Tibial nerve (tissue), 4 donors: ENCODE results near the gene GAA. TPM values are rescaled to one million over a fixed set of nuclear protein-coding genes. Genes with fewer than 3 reads are reported as not detected.

Experiments
- DNase-seq, 2 donors: peaks; one replicate each; pipeline ENCODE4 v3.0.0-alpha.2; 2019; ENCODE audit warnings: low spot score in 2 of 2
- H3K27ac ChIP-seq, 4 donors: fragments of 200-600 bp; sonication (generic) in 3 of 4; one replicate each; pipeline ENCODE4 v1.5.1; 2017 to 2019; ENCODE audit warnings: mild to moderate bottlenecking in 1 of 4
- H3K27me3 ChIP-seq, 2 donors: fragments of 200-600 bp; sonication (generic) in 1 of 2; one replicate each; pipeline versions ENCODE4 v1.5.1 to v1.6.0; 2017 to 2019
- H3K36me3 ChIP-seq, 3 donors: fragments of 200-600 bp; sonication (generic); one replicate each; pipeline ENCODE4 v1.5.1; 2018 to 2019
- H3K4me1 ChIP-seq, 4 donors: fragments of 200-600 bp; sonication (generic) in 3 of 4; one replicate each; pipeline ENCODE4 v1.5.1; 2017 to 2019
- H3K4me3 ChIP-seq, 4 donors: fragments of 200-600 bp; sonication (generic) in 3 of 4; one replicate each; pipeline ENCODE4 v1.5.1; 2017 to 2019; ENCODE audit warnings: mild to moderate bottlenecking in 1 of 4, moderate library complexity in 1 of 4
- H3K9me3 ChIP-seq, 4 donors: fragments of 200-600 bp; sonication (generic) in 3 of 4; one replicate each; pipeline ENCODE4 v1.5.1; 2017 to 2019
- EP300 ChIP-seq, 2 donors: sonication (generic); formaldehyde crosslinking; IDR thresholded peaks; one replicate each; pipeline ENCODE4 v1.6.1; 2017; ENCODE audit warnings: antibody characterized with exemption in 2 of 2, mild to moderate bottlenecking in 1 of 2
- POLR2A ChIP-seq, 2 donors: fragments of 450-650 bp; IDR thresholded peaks; one replicate each; pipeline ENCODE4 v1.6.1; 2017; ENCODE audit warnings: antibody characterized with exemption in 2 of 2, mild to moderate bottlenecking in 2 of 2, moderate library complexity in 2 of 2
- WGBS, 2 donors: methylation state at CpG; one replicate each; pipeline ENCODE4 v1.1.5; 2018; 5-methylcytosine and 5-hydroxymethylcytosine counted together
- total RNA-seq, 4 donors: library from RNA; depleted of rRNA; stranded (reverse); fragments of >200 nt; gene quantifications; one replicate each; pipeline ENCODE4 v1.1.0, GENCODE V29; 2016
- TF ChIP-seq, protein P1 (sequence below), 5 experiments: fragments of 200-600 bp in 3 of 5; fragments of 450-650 bp in 2 of 5; sonication (generic) in 3 of 5; IDR thresholded peaks; one replicate each; pipeline ENCODE4 v1.5.1; 2016 to 2019; ENCODE audit warnings: antibody characterized with exemption in 5 of 5, mild to moderate bottlenecking in 3 of 5, moderate library complexity in 2 of 5

Gene GAA
- total RNA-seq, 4 donors from 2014 or later = 52.7 to 81.9 (median 67.8) TPM

GRCh38 chr17:80119839-80120238 is 18.5 kb downstream of the GAA start:
- Histone ChIP-seq H3K4me1 (no peaks in the 10 kb centered on the region), H3K9me3 (peaks cover 0 to 5% (median 0%) of the 10 kb centered on the region in 4 donors), H3K27ac (no peak overlapping the region), H3K36me3 (peaks cover 0 to 50% (median 0%) of the 10 kb centered on the region in 3 donors), H3K4me3 (no peak overlapping the region), H3K27me3 (peaks cover 0 to 7% of the 10 kb centered on the region in 2 donors)
- WGBS, 2 donors = 82 to 83% methylated on average over 9 of the region's 9 CpGs
- TF ChIP-seq POLR2A (IDR thresholded peaks at IDR 0.05) = no peak
- no peak for TF ChIP-seq EP300 (IDR thresholded peaks at IDR 0.05)
- TF ChIP-seq, protein P1, sequence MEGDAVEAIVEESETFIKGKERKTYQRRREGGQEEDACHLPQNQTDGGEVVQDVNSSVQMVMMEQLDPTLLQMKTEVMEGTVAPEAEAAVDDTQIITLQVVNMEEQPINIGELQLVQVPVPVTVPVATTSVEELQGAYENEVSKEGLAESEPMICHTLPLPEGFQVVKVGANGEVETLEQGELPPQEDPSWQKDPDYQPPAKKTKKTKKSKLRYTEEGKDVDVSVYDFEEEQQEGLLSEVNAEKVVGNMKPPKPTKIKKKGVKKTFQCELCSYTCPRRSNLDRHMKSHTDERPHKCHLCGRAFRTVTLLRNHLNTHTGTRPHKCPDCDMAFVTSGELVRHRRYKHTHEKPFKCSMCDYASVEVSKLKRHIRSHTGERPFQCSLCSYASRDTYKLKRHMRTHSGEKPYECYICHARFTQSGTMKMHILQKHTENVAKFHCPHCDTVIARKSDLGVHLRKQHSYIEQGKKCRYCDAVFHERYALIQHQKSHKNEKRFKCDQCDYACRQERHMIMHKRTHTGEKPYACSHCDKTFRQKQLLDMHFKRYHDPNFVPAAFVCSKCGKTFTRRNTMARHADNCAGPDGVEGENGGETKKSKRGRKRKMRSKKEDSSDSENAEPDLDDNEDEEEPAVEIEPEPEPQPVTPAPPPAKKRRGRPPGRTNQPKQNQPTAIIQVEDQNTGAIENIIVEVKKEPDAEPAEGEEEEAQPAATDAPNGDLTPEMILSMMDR (IDR thresholded peaks at IDR 0.05) = no peak
- DNase-seq = no peak

- Histone ChIP-seq H3K27me3 (peaks cover 0 to 7% of the 10 kb centered on the region in 2 donors), H3K27ac (no peak overlapping the region), H3K36me3 (peaks cover 0 to 28% (median 0%) of the 10 kb centered on the region in 3 donors), H3K4me1 (no peaks in the 10 kb centered on the region), H3K4me3 (no peak overlapping the region), H3K9me3 (no peaks in the 10 kb centered on the region)
- 89 to 91% methylated on average over 12 to 17 of the region's 17 CpGs for WGBS, 2 donors
- no peak for DNase-seq
- TF ChIP-seq, protein P1 (IDR thresholded peaks at IDR 0.05) = no peak
- no peak for TF ChIP-seq EP300 (IDR thresholded peaks at IDR 0.05)
- no peak for TF ChIP-seq POLR2A (IDR thresholded peaks at IDR 0.05)
Measured at GRCh38 chr17:80122026-80122575, 20.7 kb downstream of the GAA start.

GRCh38 chr17:80122926-80123505 is 21.6 kb downstream of the GAA start:
- Histone ChIP-seq H3K27me3 (peaks cover 0 to 7% of the 10 kb centered on the region in 2 donors), H3K36me3 (peaks cover 0 to 19% (median 0%) of the 10 kb centered on the region in 3 donors), H3K4me1 (no peaks in the 10 kb centered on the region), H3K4me3 (no peak overlapping the region), H3K27ac (no peak overlapping the region), H3K9me3 (no peaks in the 10 kb centered on the region)
- no peak for DNase-seq
- WGBS, 2 donors = 91% methylated on average over 6 of the region's 6 CpGs
- TF ChIP-seq, protein P1 (IDR thresholded peaks at IDR 0.05) = no peak
- TF ChIP-seq POLR2A (IDR thresholded peaks at IDR 0.05) (no peak), EP300 (IDR thresholded peaks at IDR 0.05) (no peak)

- H3K9me3 ChIP-seq = no peaks in the 10 kb centered on the region
- no peak overlapping the region for H3K4me3 ChIP-seq
- DNase-seq = no peak
- H3K27me3 ChIP-seq = peaks cover 0 to 7% of the 10 kb centered on the region in 2 donors
- H3K4me1 ChIP-seq = no peaks in the 10 kb centered on the region
- TF ChIP-seq EP300 (IDR thresholded peaks at IDR 0.05) (no peak), POLR2A (IDR thresholded peaks at IDR 0.05) (no peak)
- TF ChIP-seq, protein P1 (IDR thresholded peaks at IDR 0.05) = no peak
- WGBS, 2 donors = 75 to 76% methylated on average over 15 of the region's 15 CpGs
- H3K36me3 ChIP-seq = peaks cover 0 to 11% (median 0%) of the 10 kb centered on the region in 3 donors
- no peak overlapping the region for H3K27ac ChIP-seq
Measured at GRCh38 chr17:80123791-80124190, 22.4 kb downstream of the GAA start.

DNA sequence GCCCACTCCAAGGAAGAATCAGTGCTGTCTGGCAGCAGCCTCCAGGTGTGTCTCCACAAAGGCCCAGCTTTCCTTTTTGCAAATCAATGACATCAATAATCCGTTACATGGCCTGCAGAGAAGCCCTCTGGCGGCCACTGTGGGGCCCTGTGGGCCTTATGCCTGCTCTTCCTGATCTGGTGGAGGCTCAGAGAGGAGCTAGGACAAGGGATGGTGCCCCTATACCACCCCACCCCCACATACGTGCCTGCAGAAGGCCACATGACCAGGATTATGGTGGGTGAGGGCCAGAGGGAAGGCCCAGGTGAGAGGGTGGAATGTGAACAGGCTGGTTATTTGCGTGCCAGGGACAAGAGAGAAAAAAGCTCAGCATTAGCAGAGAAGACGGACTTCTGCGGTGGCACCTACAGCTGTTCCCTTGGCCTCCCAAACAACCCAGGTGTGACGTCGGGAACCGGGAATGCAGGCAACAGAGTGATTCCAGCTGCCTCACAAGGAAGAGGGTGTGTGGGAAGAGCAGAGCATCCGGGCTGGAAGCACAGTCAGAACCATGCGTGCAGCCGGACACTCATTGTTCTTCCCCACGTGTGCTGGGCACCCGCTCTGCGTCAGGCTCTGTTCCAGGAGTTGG is 23.1 kb downstream of the GAA start:
- Histone ChIP-seq H3K27ac (no peak overlapping the region), H3K9me3 (no peaks in the 10 kb centered on the region), H3K4me1 (no peaks in the 10 kb centered on the region), H3K4me3 (no peak overlapping the region), H3K36me3 (peaks cover 0 to 4% (median 0%) of the 10 kb centered on the region in 3 donors), H3K27me3 (peaks cover 0 to 7% of the 10 kb centered on the region in 2 donors)
- TF ChIP-seq EP300 (IDR thresholded peaks at IDR 0.05) (no peak), POLR2A (IDR thresholded peaks at IDR 0.05) (no peak)
- TF ChIP-seq, protein P1 (IDR thresholded peaks at IDR 0.05) = no peak
- no peak for DNase-seq
- 56 to 61% methylated on average over 15 of the region's 15 CpGs for WGBS, 2 donors
